H1 (cell line): Measurements from ENCODE around the gene SMNDC1. TPM values are rescaled to one million over a fixed set of nuclear protein-coding genes. Genes with fewer than 3 reads are reported as not detected.

ENCODE experiments used
- CTCF ChIA-PET: fragments of 300-600 bp; sonication (Branson Sonifier 250); formaldehyde crosslinking; loops from one replicate; lab custom pipeline; 2021; ENCODE audit not compliant: partially characterized antibody; lab: Charles Lee
- POLR2A ChIA-PET: fragments of 300-600 bp; sonication (Branson Sonifier 250); formaldehyde crosslinking; loops from one replicate; lab custom pipeline; 2021; ENCODE audit warnings: inconsistent platforms; ENCODE audit not compliant: partially characterized antibody; lab: Charles Lee
- DNase-seq, 2 experiments: peaks; one replicate each; pipeline versions ENCODE4 v3.0.0 to v3.0.0-alpha.2; 2010 to 2022; ENCODE audit warnings: low spot score in 2 of 2, low read depth in 1 of 2, mixed read lengths in 1 of 2
- FAIRE-seq: peaks from 2 replicates; lab custom pipeline; 2011; peaks lifted over from hg19 to GRCh38; lab: Jason Lieb, UNC
- H2AFZ ChIP-seq: 2 replicates; pipeline ENCODE4 v1.8.1; 2012; ENCODE audit warnings: low read length, inconsistent platforms
- H2AK5ac ChIP-seq: 2 replicates; pipeline ENCODE4 v1.6.1; 2013; ENCODE audit warnings: low read depth, low read length
- H2BK120ac ChIP-seq: replicated peaks from 2 replicates; pipeline ENCODE3; 2013; ENCODE audit warnings: low read depth, low read length, inconsistent platforms
- H2BK12ac ChIP-seq: 2 replicates; pipeline ENCODE4 v1.6.1; 2013; ENCODE audit warnings: low read depth, low read length
- H2BK15ac ChIP-seq: 2 replicates; pipeline ENCODE4 v1.6.1; 2013; ENCODE audit warnings: low read length
- H2BK20ac ChIP-seq: 2 replicates; pipeline ENCODE4 v1.6.1; 2013; ENCODE audit warnings: low read length
- H2BK5ac ChIP-seq: 2 replicates; pipeline ENCODE4 v1.6.1; 2013; ENCODE audit warnings: low read depth, low read length
- H3K14ac ChIP-seq: 2 replicates; pipeline ENCODE4 v1.6.1; 2013; ENCODE audit warnings: inconsistent platforms; ENCODE audit not compliant: insufficient read length
- H3K18ac ChIP-seq: 2 replicates; pipeline ENCODE4 v1.6.1; 2013; ENCODE audit warnings: low read length; ENCODE audit errors: extremely low read depth
- H3K23ac ChIP-seq: 2 replicates; pipeline ENCODE4 v1.6.1; 2013; ENCODE audit warnings: inconsistent platforms; ENCODE audit not compliant: insufficient read length
- H3K23me2 ChIP-seq: 2 replicates; pipeline ENCODE4 v1.6.1; 2013; ENCODE audit warnings: low read depth, low read length
- H3K27ac ChIP-seq: 2 replicates; pipeline ENCODE4 v1.6.1; 2011; ENCODE audit warnings: low read depth, low read length, inconsistent platforms
- H3K27me3 ChIP-seq, 4 experiments: replicated peaks in 1 of 4; 1 replicate in 1 of 4; 2 replicates in 3 of 4; pipeline versions ENCODE4 v1.6.1 to v1.8.1; 2011 to 2013; ENCODE audit warnings: low read length in 3 of 4, mild to moderate bottlenecking in 3 of 4, inconsistent platforms in 2 of 4, mixed read lengths in 2 of 4, moderate library complexity in 1 of 4; ENCODE audit not compliant: control insufficient read depth in 3 of 4, insufficient read depth in 3 of 4; ENCODE audit errors: extremely low read depth in 1 of 4
- H3K36me3 ChIP-seq, 4 experiments: 2 replicates each; pipeline versions ENCODE4 v1.6.1 to v1.8.1; 2011 to 2013; ENCODE audit warnings: mild to moderate bottlenecking in 4 of 4, low read length in 3 of 4, moderate library complexity in 2 of 4, control low read depth in 1 of 4, inconsistent platforms in 1 of 4; ENCODE audit not compliant: insufficient read depth in 4 of 4, control insufficient read depth in 2 of 4
- H3K4ac ChIP-seq: replicated peaks from 2 replicates; pipeline ENCODE3; 2013; ENCODE audit warnings: low read length, low read depth, mixed read lengths, inconsistent platforms; ENCODE audit not compliant: insufficient read length
- H3K4me1 ChIP-seq, 4 experiments: replicated peaks in 1 of 4; 1 replicate in 1 of 4; 2 replicates in 3 of 4; pipeline versions ENCODE4 v1.6.1 to v1.8.1; 2011 to 2013; ENCODE audit warnings: low read length in 3 of 4, inconsistent platforms in 2 of 4, mixed read lengths in 1 of 4; ENCODE audit not compliant: insufficient read depth in 4 of 4, control insufficient read depth in 3 of 4
- H3K4me2 ChIP-seq, 2 experiments: 2 replicates each; pipeline versions ENCODE4 v1.6.1 to v1.8.1; 2011 to 2013; ENCODE audit warnings: low read depth in 2 of 2, low read length in 2 of 2, control low read depth in 1 of 2, inconsistent platforms in 1 of 2, mild to moderate bottlenecking in 1 of 2; ENCODE audit not compliant: insufficient read depth in 1 of 2
- H3K4me3 ChIP-seq, 4 experiments: fragments of 200-600, 300-600 bp in 1 of 4; sonication (generic), shearing (Covaris generic), sonication (Bioruptor Twin) in 1 of 4; 2 replicates each; pipeline versions ENCODE4 v1.5.1 to v1.8.1; 2011 to 2016; ENCODE audit warnings: low read length in 4 of 4, low read depth in 3 of 4, control low read depth in 2 of 4, inconsistent platforms in 2 of 4, mild to moderate bottlenecking in 2 of 4, mixed read lengths in 1 of 4, moderate library complexity in 1 of 4; ENCODE audit not compliant: insufficient read depth in 2 of 4; ENCODE audit errors: extremely low read depth in 1 of 4
- H3K56ac ChIP-seq: replicated peaks from 2 replicates; pipeline ENCODE3; 2013; ENCODE audit warnings: low read depth, mild to moderate bottlenecking, mixed read lengths, low read length, inconsistent platforms; ENCODE audit not compliant: insufficient read length
- H3K79me1 ChIP-seq: 2 replicates; pipeline ENCODE4 v1.6.1; 2013; ENCODE audit warnings: low read depth, low read length, control low read depth
- H3K79me2 ChIP-seq, 2 experiments: 2 replicates each; pipeline versions ENCODE4 v1.6.1 to v1.8.1; 2012 to 2013; ENCODE audit warnings: low read length in 2 of 2, mild to moderate bottlenecking in 2 of 2, inconsistent platforms in 1 of 2; ENCODE audit not compliant: insufficient read depth in 2 of 2, control insufficient read depth in 1 of 2
- H3K9ac ChIP-seq, 4 experiments: replicated peaks in 1 of 4; 1 replicate in 1 of 4; 2 replicates in 3 of 4; pipeline versions ENCODE4 v1.6.1 to v1.8.1; 2011 to 2013; ENCODE audit warnings: low read depth in 3 of 4, low read length in 3 of 4, control low read depth in 2 of 4, mild to moderate bottlenecking in 2 of 4, moderate library complexity in 2 of 4, inconsistent platforms in 1 of 4; ENCODE audit errors: extremely low read depth in 1 of 4
- H3K9me3 ChIP-seq, 2 experiments: 2 replicates each; pipeline versions ENCODE4 v1.6.1 to v1.8.1; 2012 to 2013; ENCODE audit warnings: mild to moderate bottlenecking in 2 of 2, moderate library complexity in 2 of 2, control low read depth in 1 of 2, inconsistent platforms in 1 of 2, low read depth in 1 of 2, low read length in 1 of 2, mixed read lengths in 1 of 2; ENCODE audit not compliant: insufficient read depth in 2 of 2
- H4K20me1 ChIP-seq, 2 experiments: replicated peaks in 1 of 2; 2 replicates each; pipeline versions ENCODE3 to v1.8.1; 2011 to 2013; ENCODE audit warnings: inconsistent platforms in 2 of 2, low read length in 2 of 2, mild to moderate bottlenecking in 1 of 2; ENCODE audit not compliant: insufficient read depth in 2 of 2, control insufficient read depth in 1 of 2
- H4K5ac ChIP-seq: 2 replicates; pipeline ENCODE4 v1.6.1; 2013; ENCODE audit warnings: low read length, low read depth, mixed read lengths, inconsistent platforms; ENCODE audit not compliant: insufficient read length
- H4K8ac ChIP-seq: 2 replicates; pipeline ENCODE4 v1.8.0; 2013; ENCODE audit warnings: mild to moderate bottlenecking, moderate library complexity, low read length, inconsistent platforms; ENCODE audit not compliant: insufficient read depth; ENCODE audit errors: extremely low read depth
- H4K91ac ChIP-seq: replicated peaks from 2 replicates; pipeline ENCODE3; 2013; ENCODE audit warnings: low read length, mixed read lengths, inconsistent platforms; ENCODE audit not compliant: insufficient read length
- ATF3 ChIP-seq: IDR thresholded peaks from 2 replicates; pipeline ENCODE4 v1.6.1; 2011; ENCODE audit warnings: low read depth, mild to moderate bottlenecking, low read length; ENCODE audit not compliant: insufficient read depth
- BCL11A ChIP-seq, 2 experiments: IDR thresholded peaks; one replicate each; pipeline ENCODE4 v1.6.1; 2011; ENCODE audit warnings: low read depth in 2 of 2, low read length in 2 of 2, mild to moderate bottlenecking in 2 of 2
- CEBPB ChIP-seq: IDR thresholded peaks from 2 replicates; pipeline ENCODE4 v1.6.1; 2012; ENCODE audit warnings: low read depth, low read length
- EGR1 ChIP-seq: IDR thresholded peaks from 2 replicates; pipeline ENCODE4 v1.6.1; 2011; ENCODE audit warnings: low read depth, low read length, borderline replicate concordance
- EP300 ChIP-seq, 2 experiments: IDR thresholded peaks; 1 replicate in 1 of 2; 2 replicates in 1 of 2; pipeline ENCODE4 v1.6.1; 2011 to 2012; ENCODE audit warnings: low read depth in 2 of 2, low read length in 2 of 2, mild to moderate bottlenecking in 2 of 2, borderline replicate concordance in 1 of 2, inconsistent platforms in 1 of 2, moderate library complexity in 1 of 2
- GTF2F1 ChIP-seq: IDR thresholded peaks from 2 replicates; pipeline ENCODE4 v1.6.1; 2012; ENCODE audit warnings: low read depth, low read length, improper control_type of control experiment, borderline replicate concordance
- HDAC6 ChIP-seq: IDR thresholded peaks from one replicate; pipeline ENCODE4 v1.7.1; 2012; ENCODE audit warnings: low read depth, mild to moderate bottlenecking, inconsistent platforms, low read length, moderate library complexity
- JUND ChIP-seq: IDR thresholded peaks from 2 replicates; pipeline ENCODE4 v1.6.1; 2011; ENCODE audit warnings: mild to moderate bottlenecking, improper control_type of control experiment, low read length
- NANOG ChIP-seq: IDR thresholded peaks from 2 replicates; pipeline ENCODE4 v1.6.1; 2011; ENCODE audit warnings: low read length, low read depth, mild to moderate bottlenecking, inconsistent platforms; ENCODE audit not compliant: insufficient read depth, poor library complexity, severe bottlenecking
- POLR2A ChIP-seq, 2 experiments: IDR thresholded peaks; 1 replicate in 1 of 2; 2 replicates in 1 of 2; pipeline ENCODE4 v1.6.1; 2011; ENCODE audit warnings: low read depth in 2 of 2, low read length in 2 of 2, mild to moderate bottlenecking in 2 of 2; ENCODE audit errors: control extremely low read depth in 1 of 2
- RFX5 ChIP-seq: IDR thresholded peaks from 2 replicates; pipeline ENCODE4 v1.6.1; 2011; ENCODE audit warnings: low read depth, low read length, improper control_type of control experiment, borderline replicate concordance
- SIN3A ChIP-seq, 2 experiments: IDR thresholded peaks in 1 of 2; conservative IDR thresholded peaks in 1 of 2; 2 replicates each; pipeline ENCODE4 v1.6.1; 2011 to 2012; ENCODE audit warnings: low read length in 2 of 2, improper control_type of control experiment in 1 of 2, low read depth in 1 of 2, mild to moderate bottlenecking in 1 of 2
- SP1 ChIP-seq: IDR thresholded peaks from 2 replicates; pipeline ENCODE4 v1.6.1; 2011; ENCODE audit warnings: low read depth, low read length
- WGBS, 2 experiments: shearing (Covaris generic) in 1 of 2; methylation state at CpG; one replicate each; pipeline versions ENCODE4 v1.1.6 to v1.1.7; 2013 to 2015; ENCODE audit warnings: low lambda C conversion rate in 2 of 2, mixed read lengths in 2 of 2, inconsistent platforms in 1 of 2, low coverage in 1 of 2, missing lambda C conversion rate in 1 of 2; ENCODE audit not compliant: insufficient replicate concordance in 2 of 2, insufficient coverage in 1 of 2, insufficient read length in 1 of 2; ENCODE audit errors: extremely low coverage in 1 of 2, missing lambda C conversion rate in 1 of 2; 5-methylcytosine and 5-hydroxymethylcytosine counted together
- polyA plus RNA-seq, 7 experiments: library from polyadenylated mRNA; depleted of rRNA in 3 of 7; stranded (reverse) in 5 of 7; unstranded in 2 of 7; fragments of >200 nt in 5 of 7; fragments of 200-250 nt in 2 of 7; gene quantifications; 1 replicate in 5 of 7; 2 replicates in 1 of 7; 4 replicates in 1 of 7; pipeline versions ENCODE4 v1.2.1 to v1.2.3, GENCODE V29; 2011 to 2013; ENCODE audit warnings: missing spikeins in 2 of 7, mixed read lengths in 2 of 7
- total RNA-seq: library from RNA; stranded (reverse); fragmentation: NEBNext Ultra II Directional; extraction: Animal tissue kit (Norgen Biotek cat#: 25700); gene quantifications from 2 replicates; pipeline ENCODE4 v1.2.1, GENCODE V29; 2021

SMNDC1 gene
- total and polyA plus RNA-seq, 2 of the 8 experiments (the other 6 are each of a cell fraction or from before 2014, with no cell fraction given): 8.1 to 48.6 TPM

- H2BK12ac ChIP-seq: no peak overlapping the region; the same call in 1 of the 2 replicates
- H3K18ac ChIP-seq: no peak overlapping the region
- H3K14ac ChIP-seq: no peak overlapping the region
- H2AK5ac ChIP-seq: no peak overlapping the region
- H3K79me2 ChIP-seq: no peaks in the 10 kb centered on the region
- DNase-seq (no peak), FAIRE-seq (no peak)
- no peak overlapping the region for H4K8ac ChIP-seq
- no peak overlapping the region for H4K91ac ChIP-seq
- H3K9me3 ChIP-seq: no peaks in the 10 kb centered on the region
- no peak overlapping the region for H3K27ac ChIP-seq
- H3K4me3 ChIP-seq: no peak overlapping the region
- no peak overlapping the region for H3K4ac ChIP-seq
- H2BK15ac ChIP-seq: peak overlapping the region; percentile 84; the same call in 1 of the 2 replicates
- no peak overlapping the region for H3K9ac ChIP-seq
- POLR2A ChIA-PET: no interaction called here
- H2AFZ ChIP-seq: peak overlapping the region; percentile 56
- H3K36me3 ChIP-seq: no peaks in the 10 kb centered on the region
- H3K79me1 ChIP-seq: no peaks in the 10 kb centered on the region
- H3K23me2 ChIP-seq: no peaks in the 10 kb centered on the region
- no peak overlapping the region for H2BK20ac ChIP-seq
- no peak overlapping the region for H3K23ac ChIP-seq
- no peak overlapping the region for H2BK5ac ChIP-seq
- WGBS, 2 experiments: 83% methylated on average over 2 of the region's 2 CpGs; no CpG with 5 or more reads in 1 of the 2 experiments
- H4K5ac ChIP-seq: no peak overlapping the region
- CTCF ChIA-PET: interaction anchor here (0.6 to 1.8 kb wide), 14 partner anchors 9 to 1135 kb away, joined by 3 to 8 read pairs (median 3); no protein-coding TSS in a partner anchor
- no peak overlapping the region for H3K4me2 ChIP-seq
- H3K4me1 ChIP-seq: no peaks in the 10 kb centered on the region; a peak in 1 of 7 replicates
- H2BK120ac ChIP-seq: no peak overlapping the region
- H4K20me1 ChIP-seq: no peaks in the 10 kb centered on the region
- H3K56ac ChIP-seq: no peak overlapping the region
- no peaks in the 10 kb centered on the region for H3K27me3 ChIP-seq
- TF ChIP-seq NANOG (no peak), GTF2F1 (no peak), EGR1 (no peak), EP300 (IDR thresholded peaks at IDR 0.05; ENCODE audit: borderline replicate concordance in 1 of 2, low read depth in 2 of 2, low read length in 2 of 2) (no peak), CEBPB (no peak), POLR2A (IDR thresholded peaks at IDR 0.05; ENCODE audit: control extremely low read depth in 1 of 2, low read depth in 2 of 2, low read length in 2 of 2) (no peak), JUND (no peak), SIN3A (conservative IDR thresholded peaks at IDR 0.05 in 1 of 2, IDR thresholded peaks at IDR 0.05 in 1 of 2; ENCODE audit: low read depth in 1 of 2, low read length in 2 of 2) (no peak), RFX5 (no peak), HDAC6 (no peak), SP1 (no peak), BCL11A (IDR thresholded peaks at IDR 0.05; ENCODE audit: low read depth in 2 of 2, low read length in 2 of 2) (no peak), ATF3 (no peak)
Measured at GRCh38 chr10:110312206-110312605, 7.5 kb upstream of the SMNDC1 start.
